VCaP (cell line): Measurements from ENCODE around the gene FBXL19.

Experiments used
- H3K27ac ChIP-seq: fragments of 450-650 bp; 2 replicates; pipeline ENCODE4 v1.5.1; 2017
- CTCF ChIP-seq: fragments of 450-650 bp; conservative IDR thresholded peaks from 2 replicates; pipeline ENCODE4 v1.5.1; 2017; ENCODE audit warnings: mild to moderate bottlenecking, moderate library complexity

Gene FBXL19

DNA sequence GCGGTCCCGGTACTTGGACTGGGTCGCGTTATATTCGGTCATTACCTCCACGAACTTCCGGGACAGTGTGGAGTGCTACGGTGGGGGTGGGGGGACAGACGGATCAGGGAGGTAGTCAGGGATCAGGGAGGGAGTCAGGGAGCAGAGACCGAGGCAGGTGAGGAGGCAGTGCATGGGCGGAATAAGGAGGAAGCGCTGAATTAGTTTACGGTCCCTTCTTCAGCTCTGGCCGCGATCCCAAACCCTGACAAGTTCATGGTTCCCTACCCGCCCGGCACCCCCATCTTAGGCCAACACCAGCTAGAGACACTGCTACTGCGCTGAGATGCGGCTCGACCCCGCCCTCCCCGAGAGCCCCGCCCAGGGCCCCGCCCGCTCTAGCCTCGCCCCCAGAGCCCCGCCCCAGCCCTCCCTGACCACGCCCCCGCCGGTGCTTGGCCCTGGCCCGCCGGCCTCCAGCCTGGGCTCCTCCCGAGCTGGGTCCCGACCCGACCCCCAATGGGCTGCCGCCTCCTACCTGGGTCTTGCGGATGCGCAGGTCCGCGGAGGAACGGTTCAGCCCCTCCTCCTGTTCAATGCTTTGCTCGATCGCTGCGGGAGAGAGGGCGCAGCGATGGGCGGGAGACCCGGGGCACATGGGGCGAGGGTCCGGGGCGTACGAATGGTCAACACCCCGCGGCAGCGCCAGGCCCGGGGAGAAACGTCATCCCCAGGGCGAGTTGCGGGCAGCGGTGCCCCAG, 73.8 kb downstream of the FBXL19 start:
- H3K27ac ChIP-seq, result no peak overlapping the region

DNA sequence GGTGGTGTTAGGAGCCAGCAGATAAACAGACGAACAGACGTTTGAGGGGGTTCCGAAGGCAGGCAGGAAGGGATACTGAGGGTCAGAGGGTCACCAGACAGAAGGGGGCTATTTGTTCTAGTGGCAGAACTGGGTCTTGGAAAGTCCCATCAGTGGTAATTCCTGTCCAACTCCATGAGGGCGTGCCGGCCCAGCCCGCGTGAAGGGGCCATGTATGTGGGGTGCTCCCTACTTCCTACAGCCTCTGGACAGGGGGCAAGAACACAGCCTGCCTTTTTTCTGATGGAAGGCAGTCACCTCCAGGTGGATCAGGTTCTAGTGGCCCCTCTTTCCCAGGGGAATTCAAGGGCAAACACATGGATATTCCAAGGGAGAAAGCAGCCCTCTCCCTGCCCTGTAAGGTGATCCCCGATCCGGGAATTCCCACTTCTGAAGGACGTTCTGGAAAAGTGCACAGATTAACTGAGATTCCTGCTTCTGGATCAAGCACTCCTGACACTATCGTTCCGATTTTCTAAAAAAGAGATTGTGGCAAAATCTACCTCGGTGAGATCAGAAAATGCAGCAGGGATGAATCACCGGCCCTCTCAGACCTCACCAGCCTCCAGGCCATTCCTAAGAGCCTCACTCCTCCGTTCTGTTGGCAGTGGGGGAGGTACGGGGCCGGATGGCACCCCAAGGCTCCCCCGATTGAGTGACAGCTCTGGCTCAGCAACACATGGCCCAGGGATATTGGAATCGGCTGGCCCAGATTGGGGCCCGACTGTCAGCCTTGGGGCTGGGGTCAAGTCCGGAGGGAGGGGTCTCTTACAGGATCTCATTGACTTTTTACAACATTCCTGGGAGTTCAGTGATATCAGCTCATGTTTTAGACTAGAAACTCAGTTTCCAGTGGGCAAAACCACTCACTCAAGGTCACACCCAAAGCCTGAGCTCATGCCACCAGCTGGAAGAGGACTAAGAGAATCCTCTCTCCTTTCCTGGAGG, 74.6 kb downstream of the FBXL19 start:
- no peak overlapping the region for H3K27ac ChIP-seq
- TF ChIP-seq CTCF, result no peak

More for the DNA sequence above, 73.8 kb downstream of the FBXL19 start:
- no peak for TF ChIP-seq CTCF
